Effector memory CD8-positive, alpha-beta T cell (primary cell): ENCODE results near the gene KCNK18.
"Not testable (repeated sequence)": the region's sequence is repeated elsewhere in the genome, so short reads cannot be mapped to it uniquely, and the experiment has no call there.

ENCODE experiments used
- ATAC-seq: fragments of 150-1000 bp; cut with Tn5 transposase; replicated peaks from 2 replicates; pipeline ENCODE4 v1.10.0; 2021; ENCODE audit warnings: mild to moderate bottlenecking, moderate library complexity
- DNase-seq, 3 experiments: peaks; one replicate each; pipeline ENCODE4 v3.0.0; 2021
- H3K27ac Mint-ChIP-seq, 2 donors: one replicate each; pipeline ENCODE4 v1.8.0; 2022; ENCODE audit warnings: mild to moderate bottlenecking in 2 of 2, mixed read lengths in 2 of 2, moderate library complexity in 2 of 2
- H3K27me3 Mint-ChIP-seq, 2 donors: one replicate each; pipeline ENCODE4 v1.8.0; 2022; ENCODE audit warnings: mixed read lengths in 2 of 2
- H3K36me3 Mint-ChIP-seq: one replicate; pipeline ENCODE4 v1.8.0; 2022; ENCODE audit warnings: mild to moderate bottlenecking, moderate library complexity, mixed read lengths; ENCODE audit not compliant: insufficient read depth
- H3K4me1 Mint-ChIP-seq, 2 donors: one replicate each; pipeline ENCODE4 v1.8.0; 2022; ENCODE audit warnings: low read depth in 2 of 2, mixed read lengths in 2 of 2
- H3K4me3 Mint-ChIP-seq, 2 donors: one replicate each; pipeline ENCODE4 v1.8.0; 2022; ENCODE audit warnings: mild to moderate bottlenecking in 2 of 2, mixed read lengths in 2 of 2, moderate library complexity in 2 of 2
- H3K9me3 Mint-ChIP-seq, 2 donors: one replicate each; pipeline ENCODE4 v1.8.0; 2022; ENCODE audit warnings: mixed read lengths in 2 of 2

Gene KCNK18

GRCh38 chr10:117184296-117184695, 13.0 kb upstream of the KCNK18 start:
- DNase-seq (no peak), ATAC-seq (no peak)
- H3K4me3 Mint-ChIP-seq: no peak overlapping the region
- H3K27me3 Mint-ChIP-seq: peaks cover 23 to 37% of the 10 kb centered on the region in 2 donors
- no peak overlapping the region for H3K27ac Mint-ChIP-seq
- H3K4me1 Mint-ChIP-seq: no peaks in the 10 kb centered on the region
- no peaks in the 10 kb centered on the region for H3K36me3 Mint-ChIP-seq
- H3K9me3 Mint-ChIP-seq: no peaks in the 10 kb centered on the region

- Mint-ChIP-seq H3K27me3 (peaks cover 23 to 35% of the 10 kb centered on the region in 2 donors), H3K36me3 (no peaks in the 10 kb centered on the region), H3K27ac (no peak overlapping the region), H3K4me3 (no peak overlapping the region), H3K9me3 (peaks cover 0 to 5% of the 10 kb centered on the region in 2 donors), H3K4me1 (no peaks in the 10 kb centered on the region)
- no peak for ATAC-seq
- no peak for DNase-seq
These were observed 12.5 kb upstream of the KCNK18 start for GRCh38 chr10:117184821-117185220.

- not testable (repeated sequence) for H3K4me1 Mint-ChIP-seq, H3K36me3 Mint-ChIP-seq, H3K9me3 Mint-ChIP-seq, ATAC-seq, DNase-seq, H3K27ac Mint-ChIP-seq, H3K4me3 Mint-ChIP-seq
- H3K27me3 Mint-ChIP-seq: peaks cover 16 to 25% of the 10 kb centered on the region in 2 donors
These were observed 11.5 kb upstream of the KCNK18 start for GRCh38 chr10:117185817-117186216.

GRCh38 chr10:117186832-117187615, 10.3 kb upstream of the KCNK18 start:
- ATAC-seq: no peak
- no peaks in the 10 kb centered on the region for H3K4me1 Mint-ChIP-seq
- no peak overlapping the region for H3K4me3 Mint-ChIP-seq
- no peak for DNase-seq
- H3K9me3 Mint-ChIP-seq: peaks cover 0 to 7% of the 10 kb centered on the region in 2 donors
- H3K27ac Mint-ChIP-seq: no peak overlapping the region
- H3K27me3 Mint-ChIP-seq: peaks cover 21 to 22% of the 10 kb centered on the region in 2 donors
- H3K36me3 Mint-ChIP-seq: no peaks in the 10 kb centered on the region

- no peak for DNase-seq
- Mint-ChIP-seq H3K27ac (no peak overlapping the region), H3K4me1 (no peaks in the 10 kb centered on the region), H3K9me3 (peaks cover 0 to 7% of the 10 kb centered on the region in 2 donors), H3K36me3 (no peaks in the 10 kb centered on the region), H3K27me3 (peaks cover 14 to 16% of the 10 kb centered on the region in 2 donors), H3K4me3 (no peak overlapping the region)
- ATAC-seq: no peak
These were observed 8.9 kb upstream of the KCNK18 start for GRCh38 chr10:117188371-117188770.

GRCh38 chr10:117189557-117189956, 7.7 kb upstream of the KCNK18 start:
- H3K9me3 Mint-ChIP-seq: peaks cover 0 to 7% of the 10 kb centered on the region in 2 donors
- H3K27me3 Mint-ChIP-seq: peaks cover 8 to 10% of the 10 kb centered on the region in 2 donors
- H3K4me3 Mint-ChIP-seq: no peak overlapping the region
- H3K36me3 Mint-ChIP-seq: no peaks in the 10 kb centered on the region
- no peaks in the 10 kb centered on the region for H3K4me1 Mint-ChIP-seq
- no peak for ATAC-seq
- no peak overlapping the region for H3K27ac Mint-ChIP-seq
- DNase-seq: no peak

GRCh38 chr10:117198088-117198487, 799 bp downstream of the KCNK18 start:
- H3K4me3 Mint-ChIP-seq: no peak overlapping the region
- H3K4me1 Mint-ChIP-seq: no peaks in the 10 kb centered on the region
- DNase-seq (no peak), ATAC-seq (no peak)
- no peak overlapping the region for H3K27ac Mint-ChIP-seq
- peaks cover 18 to 65% of the 10 kb centered on the region in 2 donors for H3K27me3 Mint-ChIP-seq
- H3K9me3 Mint-ChIP-seq: no peaks in the 10 kb centered on the region
- peaks cover 3% of the 10 kb centered on the region for H3K36me3 Mint-ChIP-seq

GRCh38 chr10:117201826-117202225, 4.5 kb downstream of the KCNK18 start:
- H3K27ac Mint-ChIP-seq: no peak overlapping the region
- peaks cover 25 to 68% of the 10 kb centered on the region in 2 donors for H3K27me3 Mint-ChIP-seq
- H3K4me1 Mint-ChIP-seq: no peaks in the 10 kb centered on the region
- DNase-seq (no peak), ATAC-seq (no peak)
- peaks cover 3% of the 10 kb centered on the region for H3K36me3 Mint-ChIP-seq
- peaks cover 0 to 7% of the 10 kb centered on the region in 2 donors for H3K9me3 Mint-ChIP-seq
- H3K4me3 Mint-ChIP-seq: no peak overlapping the region

GRCh38 chr10:117204316-117204715, 7.0 kb downstream of the KCNK18 start:
- Mint-ChIP-seq H3K4me3 (no peak overlapping the region), H3K9me3 (peaks cover 0 to 7% of the 10 kb centered on the region in 2 donors), H3K27ac (no peak overlapping the region), H3K27me3 (peaks cover 42 to 81% of the 10 kb centered on the region in 2 donors), H3K4me1 (no peaks in the 10 kb centered on the region), H3K36me3 (peaks cover 3% of the 10 kb centered on the region)
- no peak for DNase-seq
- no peak for ATAC-seq

- no peak overlapping the region for H3K27ac Mint-ChIP-seq
- H3K9me3 Mint-ChIP-seq: peaks cover 3 to 13% of the 10 kb centered on the region in 2 donors
- peaks cover 56 to 89% of the 10 kb centered on the region in 2 donors for H3K27me3 Mint-ChIP-seq
- H3K36me3 Mint-ChIP-seq: no peaks in the 10 kb centered on the region
- peaks cover 4 to 5% of the 10 kb centered on the region in 2 donors for H3K4me1 Mint-ChIP-seq
- DNase-seq (no peak), ATAC-seq (no peak)
- no peak overlapping the region for H3K4me3 Mint-ChIP-seq
These were observed 14.9 kb downstream of the KCNK18 start for GRCh38 chr10:117212176-117212575.

GRCh38 chr10:117214401-117214800, 17.1 kb downstream of the KCNK18 start:
- DNase-seq (no peak), ATAC-seq (no peak)
- Mint-ChIP-seq H3K4me1 (peaks cover 12% of the 10 kb centered on the region in 2 donors), H3K9me3 (peaks cover 3 to 13% of the 10 kb centered on the region in 2 donors), H3K36me3 (no peaks in the 10 kb centered on the region), H3K27ac (no peak overlapping the region), H3K4me3 (no peak overlapping the region), H3K27me3 (peaks cover 45 to 78% of the 10 kb centered on the region in 2 donors)

GRCh38 chr10:117215079-117215478, 17.8 kb downstream of the KCNK18 start:
- peaks cover 38 to 72% of the 10 kb centered on the region in 2 donors for H3K27me3 Mint-ChIP-seq
- DNase-seq (peak in 1 of 3 experiments; percentile 31), ATAC-seq (no peak)
- H3K27ac Mint-ChIP-seq: no peak overlapping the region
- H3K9me3 Mint-ChIP-seq: peaks cover 3 to 13% of the 10 kb centered on the region in 2 donors
- H3K36me3 Mint-ChIP-seq: no peaks in the 10 kb centered on the region
- H3K4me1 Mint-ChIP-seq: peaks cover 12% of the 10 kb centered on the region in 2 donors
- H3K4me3 Mint-ChIP-seq: peak overlapping the region in 1 of 2 donors; percentile 84

- H3K36me3 Mint-ChIP-seq: no peaks in the 10 kb centered on the region
- peaks cover 3 to 12% of the 10 kb centered on the region in 2 donors for H3K9me3 Mint-ChIP-seq
- peak overlapping the region; percentile 78 to 84 for H3K4me3 Mint-ChIP-seq
- H3K27ac Mint-ChIP-seq: no peak overlapping the region
- peaks cover 12% of the 10 kb centered on the region in 2 donors for H3K4me1 Mint-ChIP-seq
- H3K27me3 Mint-ChIP-seq: peaks cover 32 to 72% of the 10 kb centered on the region in 2 donors
- no peak for DNase-seq
- no peak for ATAC-seq
These were observed 18.7 kb downstream of the KCNK18 start for GRCh38 chr10:117216028-117216427.

GRCh38 chr10:117216611-117217195, 19.4 kb downstream of the KCNK18 start:
- Mint-ChIP-seq H3K4me1 (peaks cover 12% of the 10 kb centered on the region in 2 donors), H3K4me3 (peak overlapping the region; percentile 78 to 84), H3K27ac (peak overlapping the region in 1 of 2 donors; percentile 26), H3K27me3 (peaks cover 31 to 72% of the 10 kb centered on the region in 2 donors), H3K36me3 (no peaks in the 10 kb centered on the region), H3K9me3 (peaks cover 0 to 6% of the 10 kb centered on the region in 2 donors)
- ATAC-seq (peak; percentile 84), DNase-seq (peak; percentile 57 to 68 (median 66))
